Effector memory CD8-positive, alpha-beta T cell (primary cell): Measurements from ENCODE around the gene BTRC.

ENCODE experiments used
- ATAC-seq: fragments of 150-1000 bp; cut with Tn5 transposase; replicated peaks from 2 replicates; pipeline ENCODE4 v1.10.0; 2021; ENCODE audit warnings: mild to moderate bottlenecking, moderate library complexity
- DNase-seq, 3 experiments: peaks; one replicate each; pipeline ENCODE4 v3.0.0; 2021
- H3K27ac Mint-ChIP-seq, 2 donors: one replicate each; pipeline ENCODE4 v1.8.0; 2022; ENCODE audit warnings: mild to moderate bottlenecking in 2 of 2, mixed read lengths in 2 of 2, moderate library complexity in 2 of 2
- H3K27me3 Mint-ChIP-seq, 2 donors: one replicate each; pipeline ENCODE4 v1.8.0; 2022; ENCODE audit warnings: mixed read lengths in 2 of 2
- H3K36me3 Mint-ChIP-seq: one replicate; pipeline ENCODE4 v1.8.0; 2022; ENCODE audit warnings: mild to moderate bottlenecking, moderate library complexity, mixed read lengths; ENCODE audit not compliant: insufficient read depth
- H3K4me1 Mint-ChIP-seq, 2 donors: one replicate each; pipeline ENCODE4 v1.8.0; 2022; ENCODE audit warnings: low read depth in 2 of 2, mixed read lengths in 2 of 2
- H3K4me3 Mint-ChIP-seq, 2 donors: one replicate each; pipeline ENCODE4 v1.8.0; 2022; ENCODE audit warnings: mild to moderate bottlenecking in 2 of 2, mixed read lengths in 2 of 2, moderate library complexity in 2 of 2
- H3K9me3 Mint-ChIP-seq, 2 donors: one replicate each; pipeline ENCODE4 v1.8.0; 2022; ENCODE audit warnings: mixed read lengths in 2 of 2

The BTRC gene

DNA sequence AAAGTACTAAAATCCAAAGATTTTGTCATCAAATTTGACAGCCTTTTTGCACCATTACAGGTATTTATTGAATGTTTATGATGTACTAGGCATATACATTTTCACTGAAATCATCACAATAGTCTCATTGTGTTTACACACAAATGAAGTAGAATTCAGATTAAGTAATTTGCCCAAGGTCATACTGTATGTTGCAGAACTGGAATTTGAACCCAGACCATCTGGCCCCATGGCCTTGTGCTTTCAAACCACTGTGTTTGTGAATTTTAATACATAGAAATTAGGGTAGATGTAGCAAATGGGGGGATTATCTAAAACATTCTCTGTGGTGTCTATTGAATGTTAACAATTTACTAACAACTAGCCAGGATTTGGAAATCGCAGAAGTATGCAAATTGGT lies 139.3 kb downstream of the BTRC start:
- H3K9me3 Mint-ChIP-seq, result no peaks in the 10 kb centered on the region
- H3K27me3 Mint-ChIP-seq, result no peaks in the 10 kb centered on the region
- peaks cover 3 to 8% of the 10 kb centered on the region in 2 donors for H3K4me1 Mint-ChIP-seq
- ATAC-seq (no peak), DNase-seq (no peak)
- H3K4me3 Mint-ChIP-seq, result no peak overlapping the region
- peaks cover 9% of the 10 kb centered on the region for H3K36me3 Mint-ChIP-seq
- no peak overlapping the region for H3K27ac Mint-ChIP-seq

DNA sequence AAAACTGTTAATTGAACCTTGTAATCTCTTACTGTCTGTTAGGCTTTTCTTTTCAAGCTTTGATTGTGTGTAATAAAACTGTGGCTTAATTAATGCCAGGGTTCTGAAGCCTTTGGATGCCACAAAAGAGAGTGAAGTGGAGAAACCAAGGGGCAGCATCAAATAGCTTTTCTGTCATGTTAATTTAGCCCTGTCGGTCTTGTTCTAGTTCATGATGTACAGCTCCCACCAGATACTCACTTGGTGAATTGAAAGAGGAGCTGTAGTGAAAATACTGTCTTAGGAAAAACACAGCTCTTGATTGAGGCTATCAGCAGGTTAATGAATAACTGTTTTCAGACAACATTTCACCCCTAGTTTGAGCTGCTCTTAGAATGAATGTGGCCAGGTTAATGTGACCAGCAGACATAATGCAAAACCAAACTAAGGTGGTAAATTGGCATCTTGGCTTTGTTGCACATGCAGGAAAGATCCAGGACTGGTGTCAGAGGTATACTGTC lies 139.9 kb downstream of the BTRC start:
- H3K36me3 Mint-ChIP-seq, result peaks cover 9% of the 10 kb centered on the region
- H3K4me1 Mint-ChIP-seq, result peaks cover 3 to 7% of the 10 kb centered on the region in 2 donors
- H3K9me3 Mint-ChIP-seq, result no peaks in the 10 kb centered on the region
- H3K4me3 Mint-ChIP-seq, result no peak overlapping the region
- H3K27ac Mint-ChIP-seq, result no peak overlapping the region
- ATAC-seq (no peak), DNase-seq (no peak)
- H3K27me3 Mint-ChIP-seq, result no peaks in the 10 kb centered on the region

DNA sequence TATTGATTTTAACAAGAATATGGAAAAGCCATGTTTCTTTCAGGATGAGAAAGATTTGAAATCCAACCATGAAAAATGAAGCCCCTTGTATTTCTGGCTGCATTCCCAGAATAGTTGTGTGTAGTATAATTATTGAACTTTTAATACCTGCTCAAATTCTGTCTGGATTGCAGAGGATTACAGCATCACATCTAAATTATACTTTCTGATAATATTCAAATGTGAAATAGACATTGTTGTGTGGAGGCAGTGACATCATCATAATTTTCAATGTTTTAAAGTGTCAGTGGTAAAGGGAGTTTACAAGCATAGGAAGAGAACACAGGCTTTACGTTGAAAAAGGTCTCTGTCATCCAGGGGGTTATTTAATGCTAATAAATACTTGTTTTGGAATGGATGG lies 140.7 kb downstream of the BTRC start:
- no peaks in the 10 kb centered on the region for H3K9me3 Mint-ChIP-seq
- no peak for DNase-seq
- peaks cover 6% of the 10 kb centered on the region for H3K36me3 Mint-ChIP-seq
- peaks cover 3 to 7% of the 10 kb centered on the region in 2 donors for H3K4me1 Mint-ChIP-seq
- H3K27me3 Mint-ChIP-seq, result no peaks in the 10 kb centered on the region
- ATAC-seq, result no peak
- H3K4me3 Mint-ChIP-seq, result no peak overlapping the region
- H3K27ac Mint-ChIP-seq, result no peak overlapping the region

GRCh38 chr10:101495324-101495925 lies 141.5 kb downstream of the BTRC start:
- H3K36me3 Mint-ChIP-seq, result peaks cover 6% of the 10 kb centered on the region
- H3K27me3 Mint-ChIP-seq, result no peaks in the 10 kb centered on the region
- no peak overlapping the region for H3K27ac Mint-ChIP-seq
- DNase-seq (no peak), ATAC-seq (no peak)
- no peak overlapping the region for H3K4me3 Mint-ChIP-seq
- H3K4me1 Mint-ChIP-seq, result peaks cover 3% of the 10 kb centered on the region in 2 donors
- H3K9me3 Mint-ChIP-seq, result no peaks in the 10 kb centered on the region

DNA sequence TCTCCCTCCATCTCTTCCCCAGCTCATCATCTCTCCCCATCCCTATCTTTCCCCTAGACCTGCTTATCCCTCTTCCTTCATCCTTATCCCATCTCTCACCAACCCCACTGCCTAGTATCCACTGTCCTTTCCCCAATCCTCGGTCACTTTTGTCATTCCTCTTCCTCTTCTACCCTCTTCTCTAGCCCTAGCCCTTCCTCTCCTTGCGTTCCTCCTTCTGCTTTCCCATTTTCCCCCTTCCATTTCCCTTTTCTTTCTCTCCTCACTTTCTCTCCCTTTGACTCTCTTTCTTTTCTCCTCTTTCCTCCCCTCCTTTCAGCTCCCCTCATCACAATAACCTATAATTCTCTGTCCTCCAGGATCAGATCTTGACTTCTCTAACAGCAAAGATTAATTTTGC lies 150.5 kb downstream of the BTRC start:
- Mint-ChIP-seq H3K27ac (no peak overlapping the region), H3K27me3 (no peaks in the 10 kb centered on the region), H3K36me3 (no peaks in the 10 kb centered on the region), H3K4me3 (no peak overlapping the region), H3K9me3 (no peaks in the 10 kb centered on the region), H3K4me1 (no peaks in the 10 kb centered on the region)
- ATAC-seq, result no peak
- no peak for DNase-seq

GRCh38 chr10:101506829-101507661 lies 153.1 kb downstream of the BTRC start:
- no peaks in the 10 kb centered on the region for H3K36me3 Mint-ChIP-seq
- DNase-seq, result no peak
- H3K9me3 Mint-ChIP-seq, result no peaks in the 10 kb centered on the region
- no peak for ATAC-seq
- H3K4me1 Mint-ChIP-seq, result peaks cover 0 to 8% of the 10 kb centered on the region in 2 donors
- H3K27me3 Mint-ChIP-seq, result no peaks in the 10 kb centered on the region
- no peak overlapping the region for H3K4me3 Mint-ChIP-seq
- no peak overlapping the region for H3K27ac Mint-ChIP-seq

GRCh38 chr10:101507828-101508227 lies 153.9 kb downstream of the BTRC start:
- H3K9me3 Mint-ChIP-seq, result no peaks in the 10 kb centered on the region
- H3K27ac Mint-ChIP-seq, result no peak overlapping the region
- H3K4me3 Mint-ChIP-seq, result no peak overlapping the region
- H3K27me3 Mint-ChIP-seq, result no peaks in the 10 kb centered on the region
- DNase-seq, result no peak
- ATAC-seq, result no peak
- H3K4me1 Mint-ChIP-seq, result peaks cover 0 to 8% of the 10 kb centered on the region in 2 donors
- no peaks in the 10 kb centered on the region for H3K36me3 Mint-ChIP-seq

DNA sequence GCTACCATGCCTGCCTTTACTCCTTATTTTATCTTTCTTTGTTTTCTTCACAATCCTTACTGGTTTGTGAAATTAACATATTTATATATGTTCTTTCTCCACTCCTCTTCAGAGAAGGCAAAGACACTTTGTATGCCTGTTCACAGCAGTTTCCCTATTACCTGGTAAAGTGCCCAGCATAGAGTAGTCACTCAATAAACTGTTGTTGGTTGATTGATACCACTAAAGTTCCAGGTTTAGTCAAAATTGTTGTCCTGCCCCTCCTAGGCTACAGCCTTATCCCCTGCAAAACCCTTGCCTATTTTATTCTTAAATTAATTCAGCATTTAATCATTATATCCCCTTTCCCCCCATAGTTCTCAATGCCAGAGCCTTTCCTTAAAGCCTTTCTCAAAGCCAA lies 158.0 kb downstream of the BTRC start:
- no peak overlapping the region for H3K27ac Mint-ChIP-seq
- no peak for DNase-seq
- H3K36me3 Mint-ChIP-seq, result peaks cover 4% of the 10 kb centered on the region
- ATAC-seq, result no peak
- H3K4me1 Mint-ChIP-seq, result peaks cover 0 to 12% of the 10 kb centered on the region in 2 donors
- no peak overlapping the region for H3K4me3 Mint-ChIP-seq
- H3K9me3 Mint-ChIP-seq, result no peaks in the 10 kb centered on the region
- no peaks in the 10 kb centered on the region for H3K27me3 Mint-ChIP-seq

DNA sequence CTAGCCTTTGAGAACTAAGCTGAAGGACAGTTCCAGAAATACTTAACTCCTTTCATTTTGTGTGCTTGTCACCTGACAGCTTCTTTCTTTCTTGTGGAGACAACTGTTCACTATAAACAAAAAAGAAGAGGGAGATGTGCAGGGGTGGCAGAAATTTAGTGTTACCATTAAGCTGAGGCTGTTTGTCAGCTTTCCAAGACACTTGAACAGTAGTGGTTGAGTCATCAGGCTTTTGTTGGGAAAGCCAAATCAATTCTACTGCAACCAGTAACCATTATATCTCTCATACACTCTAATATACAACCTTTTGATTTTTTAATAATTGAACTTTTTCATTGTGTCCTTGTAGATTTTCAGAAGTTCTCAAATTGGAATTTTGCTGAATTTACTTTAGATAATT lies 158.8 kb downstream of the BTRC start:
- DNase-seq (no peak), ATAC-seq (no peak)
- Mint-ChIP-seq H3K4me1 (peaks cover 0 to 12% of the 10 kb centered on the region in 2 donors), H3K27me3 (no peaks in the 10 kb centered on the region), H3K36me3 (peaks cover 4% of the 10 kb centered on the region), H3K27ac (no peak overlapping the region), H3K4me3 (no peak overlapping the region), H3K9me3 (no peaks in the 10 kb centered on the region)

DNA sequence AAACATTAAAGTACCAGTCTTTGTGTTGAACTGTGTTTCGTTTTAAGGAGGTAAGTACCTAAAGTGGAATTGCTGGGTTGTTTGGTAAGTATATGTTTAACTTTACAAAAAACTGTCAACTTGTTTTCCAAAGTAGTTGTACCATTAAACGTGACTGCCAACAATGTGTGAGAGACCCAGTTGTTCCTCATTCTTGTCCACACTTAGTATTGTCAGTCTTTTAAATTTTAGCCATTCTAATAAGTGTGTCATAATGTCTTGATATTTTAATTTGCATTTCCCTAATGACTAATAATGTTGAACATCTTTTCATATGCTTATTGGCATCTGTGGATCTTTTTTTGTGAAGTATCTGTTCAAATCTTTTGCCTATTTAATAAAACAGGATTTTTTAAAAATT lies 159.8 kb downstream of the BTRC start:
- H3K4me1 Mint-ChIP-seq, result peaks cover 0 to 12% of the 10 kb centered on the region in 2 donors
- DNase-seq (no peak), ATAC-seq (no peak)
- H3K9me3 Mint-ChIP-seq, result no peaks in the 10 kb centered on the region
- peaks cover 4% of the 10 kb centered on the region for H3K36me3 Mint-ChIP-seq
- no peak overlapping the region for H3K27ac Mint-ChIP-seq
- H3K27me3 Mint-ChIP-seq, result no peaks in the 10 kb centered on the region
- H3K4me3 Mint-ChIP-seq, result no peak overlapping the region

DNA sequence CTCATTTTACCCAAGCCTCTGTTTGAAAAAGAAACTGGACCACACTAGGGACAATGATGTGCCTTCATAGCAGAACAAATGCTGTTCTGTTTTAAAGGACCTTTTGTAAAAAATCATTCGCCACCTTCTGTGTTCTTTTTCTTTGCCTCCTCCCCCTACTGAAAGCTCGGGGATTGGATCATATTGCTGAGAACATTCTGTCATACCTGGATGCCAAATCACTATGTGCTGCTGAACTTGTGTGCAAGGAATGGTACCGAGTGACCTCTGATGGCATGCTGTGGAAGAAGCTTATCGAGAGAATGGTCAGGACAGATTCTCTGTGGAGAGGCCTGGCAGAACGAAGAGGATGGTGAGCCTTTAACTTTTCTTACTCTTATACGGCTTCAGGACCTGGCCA lies 171.9 kb downstream of the BTRC start:
- no peaks in the 10 kb centered on the region for H3K9me3 Mint-ChIP-seq
- no peak overlapping the region for H3K4me3 Mint-ChIP-seq
- no peak overlapping the region for H3K27ac Mint-ChIP-seq
- no peak for ATAC-seq
- H3K27me3 Mint-ChIP-seq, result no peaks in the 10 kb centered on the region
- H3K36me3 Mint-ChIP-seq, result peaks cover 11% of the 10 kb centered on the region
- H3K4me1 Mint-ChIP-seq, result no peaks in the 10 kb centered on the region
- DNase-seq, result no peak

GRCh38 chr10:101529207-101529606 lies 175.2 kb downstream of the BTRC start:
- Mint-ChIP-seq H3K36me3 (peaks cover 10% of the 10 kb centered on the region), H3K27me3 (no peaks in the 10 kb centered on the region), H3K4me3 (no peak overlapping the region), H3K27ac (no peak overlapping the region), H3K4me1 (no peaks in the 10 kb centered on the region), H3K9me3 (no peaks in the 10 kb centered on the region)
- DNase-seq (no peak), ATAC-seq (no peak)

DNA sequence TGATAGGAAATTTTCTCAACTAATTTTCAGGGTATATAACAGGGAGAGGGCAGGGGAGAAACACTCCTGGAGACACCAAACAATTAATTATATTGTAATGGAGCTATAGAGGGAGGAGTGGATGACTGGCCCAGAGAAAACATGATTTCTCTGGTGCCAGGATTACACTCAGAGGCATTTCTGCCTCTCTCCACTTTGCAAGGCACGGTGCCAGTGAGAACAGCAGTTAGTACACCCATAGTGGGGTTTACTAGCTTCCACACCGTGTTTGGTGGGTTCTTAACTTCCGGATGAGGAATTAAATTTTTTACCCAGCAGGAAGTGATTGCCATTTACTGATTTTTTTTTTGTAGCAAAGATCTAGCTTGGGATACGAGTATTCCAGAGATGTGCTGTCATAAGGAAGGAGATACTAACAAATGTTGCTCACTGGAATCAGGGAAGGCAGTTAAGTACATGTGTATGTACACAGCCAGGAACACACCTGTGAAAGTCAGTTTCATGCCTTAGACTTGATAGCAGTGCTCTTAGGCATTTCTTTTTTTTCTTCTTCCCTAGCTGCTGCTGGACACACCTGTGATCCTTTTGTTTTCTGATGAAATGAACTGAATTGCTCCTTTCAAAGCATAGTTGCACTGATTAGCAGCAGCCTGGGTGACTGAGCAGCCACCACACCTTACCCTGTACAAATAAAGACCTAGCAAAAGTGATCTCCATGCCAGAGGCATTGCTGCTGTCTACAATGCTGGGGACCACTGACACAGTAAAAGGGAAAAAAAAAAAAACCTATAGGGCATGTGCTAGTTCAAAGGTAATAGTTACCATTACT lies 176.0 kb downstream of the BTRC start:
- Mint-ChIP-seq H3K4me1 (no peaks in the 10 kb centered on the region), H3K9me3 (no peaks in the 10 kb centered on the region), H3K27ac (no peak overlapping the region), H3K4me3 (no peak overlapping the region), H3K36me3 (peaks cover 10% of the 10 kb centered on the region), H3K27me3 (no peaks in the 10 kb centered on the region)
- no peak for DNase-seq
- ATAC-seq, result no peak
